IMR-90 (cell line): ENCODE data around the gene PTPRF. TPM values are rescaled to one million over a fixed set of nuclear protein-coding genes. Genes with fewer than 3 reads are reported as not detected.

Experiments
- ATAC-seq: fragments of 200-7000 bp; cut with Tn5 transposase; 2 replicates; pipeline ENCODE4 v1.9.1; 2020; ENCODE audit warnings: low read depth, mild to moderate bottlenecking, moderate library complexity
- BruUV-seq: library from RNA; stranded (reverse); fragments of 400-500 nt; replicated peaks from 2 replicates; lab custom pipeline; 2021; lab: Mats Ljungman, UMichigan
- CTCF ChIA-PET: fragments of 300-600 bp; formaldehyde crosslinking; extraction: SDS; loops from one replicate; lab custom pipeline; 2021; ENCODE audit warnings: antibody characterized with exemption; lab: Yijun Ruan, JAX
- POLR2A ChIA-PET: fragments of 300-600 bp; sonication (Branson Sonifier 250); formaldehyde crosslinking; loops from one replicate; lab custom pipeline; 2022; ENCODE audit warnings: antibody characterized with exemption; ENCODE audit not compliant: unreplicated experiment; lab: Charles Lee
- DNase-seq: peaks from one replicate; pipeline ENCODE4 v3.0.0; 2013
- H2AFZ ChIP-seq: replicated peaks from 2 replicates; pipeline ENCODE3; 2013; ENCODE audit warnings: low read length, mild to moderate bottlenecking; ENCODE audit not compliant: poor library complexity
- H2AK5ac ChIP-seq: 2 replicates; pipeline ENCODE4 v1.6.1; 2013; ENCODE audit warnings: low read depth, low read length, inconsistent platforms
- H2AK9ac ChIP-seq: replicated peaks from 2 replicates; pipeline ENCODE3; 2013; ENCODE audit warnings: mild to moderate bottlenecking, low read depth, low read length, moderate library complexity; ENCODE audit not compliant: poor library complexity
- H2BK120ac ChIP-seq: 2 replicates; pipeline ENCODE4 v1.6.1; 2013; ENCODE audit warnings: low read depth, low read length, inconsistent platforms
- H2BK15ac ChIP-seq: 3 replicates; pipeline ENCODE4 v1.6.1; 2013; ENCODE audit warnings: low read depth, low read length, inconsistent platforms
- H2BK20ac ChIP-seq: 2 replicates; pipeline ENCODE4 v1.6.1; 2013; ENCODE audit warnings: low read depth, mild to moderate bottlenecking, inconsistent platforms, low read length, moderate library complexity
- H2BK5ac ChIP-seq: 2 replicates; pipeline ENCODE4 v1.6.1; 2013; ENCODE audit warnings: mild to moderate bottlenecking, low read depth, low read length, inconsistent platforms; ENCODE audit not compliant: poor library complexity, severe bottlenecking
- H3K14ac ChIP-seq: replicated peaks from 2 replicates; pipeline ENCODE4 v1.6.1; 2013; ENCODE audit warnings: low read depth, low read length, inconsistent platforms
- H3K18ac ChIP-seq: 2 replicates; pipeline ENCODE4 v1.6.1; 2013; ENCODE audit warnings: low read depth, low read length, control low read depth
- H3K23ac ChIP-seq: 2 replicates; pipeline ENCODE4 v1.6.1; 2013; ENCODE audit warnings: low read depth, low read length, inconsistent platforms
- H3K27ac ChIP-seq: 2 replicates; pipeline ENCODE4 v1.5.1; 2013; ENCODE audit warnings: mild to moderate bottlenecking, control low read depth, low read length; ENCODE audit not compliant: insufficient read depth
- H3K27me3 ChIP-seq: 2 replicates; pipeline ENCODE4 v1.6.1; 2013; ENCODE audit warnings: low read length; ENCODE audit not compliant: control insufficient read depth, insufficient read depth
- H3K36me3 ChIP-seq: 2 replicates; pipeline ENCODE4 v1.6.1; 2013; ENCODE audit warnings: low read length, mixed read lengths; ENCODE audit not compliant: control insufficient read depth, insufficient read depth
- H3K4ac ChIP-seq: 2 replicates; pipeline ENCODE4 v1.6.1; 2013; ENCODE audit warnings: low read depth, low read length, inconsistent platforms
- H3K4me1 ChIP-seq: 2 replicates; pipeline ENCODE4 v1.6.1; 2013; ENCODE audit warnings: low read length, mixed read lengths; ENCODE audit not compliant: control insufficient read depth, insufficient read depth
- H3K4me2 ChIP-seq: 2 replicates; pipeline ENCODE4 v1.6.1; 2013; ENCODE audit warnings: low read depth, mild to moderate bottlenecking, control low read depth, low read length, moderate library complexity
- H3K4me3 ChIP-seq: 2 replicates; pipeline ENCODE4 v1.5.1; 2013; ENCODE audit warnings: low read depth, mild to moderate bottlenecking, control low read depth, low read length, moderate library complexity; ENCODE audit not compliant: insufficient read depth
- H3K56ac ChIP-seq: 2 replicates; pipeline ENCODE4 v1.6.1; 2013; ENCODE audit warnings: low read length, inconsistent platforms; ENCODE audit not compliant: insufficient read depth; ENCODE audit errors: extremely low read depth
- H3K79me1 ChIP-seq, 2 experiments: 2 replicates each; pipeline ENCODE4 v1.6.1; 2013; ENCODE audit warnings: low read length in 2 of 2, inconsistent platforms in 1 of 2, low read depth in 1 of 2
- H3K9ac ChIP-seq: 2 replicates; pipeline ENCODE4 v1.6.1; 2013; ENCODE audit warnings: low read depth, low read length, control low read depth
- H3K9me1 ChIP-seq: 2 replicates; pipeline ENCODE4 v1.6.1; 2013; ENCODE audit warnings: low read length, inconsistent platforms; ENCODE audit not compliant: insufficient read depth
- H3K9me3 ChIP-seq: 2 replicates; pipeline ENCODE4 v1.6.1; 2013; ENCODE audit warnings: low read length; ENCODE audit not compliant: control insufficient read depth, insufficient read depth
- H4K20me1 ChIP-seq: 2 replicates; pipeline ENCODE4 v1.6.1; 2013; ENCODE audit warnings: low read length, inconsistent platforms; ENCODE audit not compliant: insufficient read depth
- H4K5ac ChIP-seq: 2 replicates; pipeline ENCODE4 v1.6.1; 2013; ENCODE audit warnings: mild to moderate bottlenecking, low read depth, low read length, control low read depth
- H4K8ac ChIP-seq, 2 experiments: 2 replicates each; pipeline ENCODE4 v1.6.1; 2013; ENCODE audit warnings: low read depth in 2 of 2, low read length in 2 of 2, control low read depth in 1 of 2, inconsistent platforms in 1 of 2
- H4K91ac ChIP-seq: 2 replicates; pipeline ENCODE4 v1.6.1; 2013; ENCODE audit warnings: low read depth, low read length, inconsistent platforms; ENCODE audit not compliant: insufficient read depth
- ELK1 ChIP-seq: fragments of 150-350 bp; IDR thresholded peaks from 2 replicates; pipeline ENCODE4 v1.6.1; 2016; ENCODE audit warnings: low read depth, mild to moderate bottlenecking, low read length, moderate library complexity, borderline replicate concordance
- FOS ChIP-seq: fragments of 150-350 bp; IDR thresholded peaks from 2 replicates; pipeline ENCODE4 v1.6.1; 2016; ENCODE audit warnings: low read depth, low read length
- MAZ ChIP-seq: IDR thresholded peaks from 2 replicates; pipeline ENCODE4 v1.6.1; 2012; ENCODE audit warnings: low read depth, mild to moderate bottlenecking, low read length, improper control_type of control experiment, moderate library complexity, borderline replicate concordance
- POLR2A ChIP-seq: IDR thresholded peaks from 2 replicates; pipeline ENCODE4 v1.6.1; 2012; ENCODE audit warnings: mild to moderate bottlenecking, low read depth, low read length
- RFX5 ChIP-seq: IDR thresholded peaks from 2 replicates; pipeline ENCODE4 v1.8.0; 2012; ENCODE audit warnings: low read depth, mild to moderate bottlenecking, low read length, moderate library complexity
- SMC3 ChIP-seq: fragments of 150-350 bp; IDR thresholded peaks from 2 replicates; pipeline ENCODE4 v1.6.1; 2016; ENCODE audit warnings: low read depth, mild to moderate bottlenecking, antibody characterized with exemption, low read length, moderate library complexity
- WGBS, 2 experiments: methylation state at CpG; one replicate each; pipeline versions ENCODE4 v1.1.5 to v1.1.7; 2013; ENCODE audit warnings: missing lambda C conversion rate in 2 of 2; ENCODE audit not compliant: insufficient read length in 1 of 2; ENCODE audit errors: extremely low coverage in 2 of 2; 5-methylcytosine and 5-hydroxymethylcytosine counted together
- dilution Hi-C: fragments of 300-500 bp; cut with HindIII; formaldehyde crosslinking; loops from one replicate; pipeline ENCODE4 v1.14.3; 2018; ENCODE audit warnings: low sequenced_read_pairs; ENCODE audit not compliant: unreplicated experiment
- in situ Hi-C: fragments of 300-500 bp; cut with MboI; formaldehyde crosslinking; loops from 3 replicates; pipeline ENCODE4 v1.14.3; 2019; ENCODE audit warnings: low sequenced_read_pairs, inconsistent platforms, mixed read lengths
- intact Hi-C: fragments of 100-400 bp; cut with micrococcal nuclease; formaldehyde crosslinking; loops from 2 replicates; pipeline ENCODE4 v1.10.0; 2022
- polyA plus RNA-seq, 3 experiments: library from polyadenylated mRNA; depleted of rRNA; stranded (reverse); fragments of >200 nt; gene quantifications; 2 replicates each; pipeline ENCODE4 v1.2.3, GENCODE V29; 2012; ENCODE audit warnings: low replicate concordance in 1 of 3
- total RNA-seq: library from RNA; depleted of rRNA; stranded (reverse); fragments of >200 nt; gene quantifications from 2 replicates; pipeline ENCODE4 v1.2.3, GENCODE V29; 2012

The PTPRF gene
- total and polyA plus RNA-seq, 2 of the 4 experiments (the other 2 are of a cell fraction): 25.8 to 92.3 TPM

GRCh38 chr1:43577655-43578542 is 47.2 kb downstream of the PTPRF start (continued):
- TF ChIP-seq SMC3: no peak

DNA sequence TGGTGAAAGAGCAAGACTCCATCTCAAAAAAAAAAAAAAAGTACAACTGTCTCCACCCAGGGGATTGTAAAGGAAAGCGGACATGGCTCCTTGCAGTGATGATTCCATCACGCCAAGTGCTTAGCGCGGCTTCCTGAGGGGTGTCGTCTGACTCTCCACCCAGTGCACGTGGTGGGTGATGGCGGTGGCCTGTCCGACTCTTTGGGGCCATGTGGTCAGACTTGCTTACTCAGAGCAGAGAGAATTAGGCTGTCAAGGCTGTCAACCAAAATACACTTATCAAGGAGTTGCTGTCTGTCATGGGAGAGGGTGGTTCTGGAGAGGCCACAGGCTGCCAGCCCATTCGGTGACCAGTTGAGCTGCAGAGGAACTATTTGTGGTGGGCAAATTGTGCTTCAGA is 49.4 kb downstream of the PTPRF start:
- H3K9me1 ChIP-seq: peaks cover 14% of the 10 kb centered on the region
- 94% methylated on average over 7 of the region's 9 CpGs; no CpG with 5 or more reads in 1 of the 2 experiments for WGBS, 2 experiments
- POLR2A ChIA-PET: no interaction called here
- no peak overlapping the region for H2BK120ac ChIP-seq
- H3K4ac ChIP-seq: no peak overlapping the region
- H4K91ac ChIP-seq: no peak overlapping the region
- no peak overlapping the region for H4K5ac ChIP-seq
- H2BK5ac ChIP-seq: no peak overlapping the region
- BruUV-seq: no TSS peak
- H2AK9ac ChIP-seq: peak overlapping the region; percentile 28
- H3K9ac ChIP-seq: no peak overlapping the region
- no peak overlapping the region for H4K8ac ChIP-seq
- TF ChIP-seq POLR2A (no peak), ELK1 (no peak), MAZ (no peak), RFX5 (no peak), FOS (no peak), SMC3 (no peak)
- H4K20me1 ChIP-seq: peaks cover 6% of the 10 kb centered on the region
- peaks cover 7% of the 10 kb centered on the region for H3K4me1 ChIP-seq
- H3K4me2 ChIP-seq: no peak overlapping the region
- no peak overlapping the region for H3K56ac ChIP-seq
- DNase-seq: no peak
- no peak overlapping the region for H2BK15ac ChIP-seq
- no peak overlapping the region for H3K4me3 ChIP-seq
- H3K23ac ChIP-seq: no peak overlapping the region
- H3K36me3 ChIP-seq: peaks cover 25% of the 10 kb centered on the region
- peaks cover 6 to 35% of the 10 kb centered on the region in 2 experiments for H3K79me1 ChIP-seq
- no peak for ATAC-seq
- H3K14ac ChIP-seq: no peak overlapping the region
- H3K27ac ChIP-seq: no peak overlapping the region
- no peak overlapping the region for H3K18ac ChIP-seq
- H2BK20ac ChIP-seq: no peak overlapping the region
- CTCF ChIA-PET: no interaction called here
- intact Hi-C loops: no loop called here
- H2AFZ ChIP-seq: no peak overlapping the region
- in situ Hi-C loops: no loop called here
- H2AK5ac ChIP-seq: no peak overlapping the region
- no peaks in the 10 kb centered on the region for H3K9me3 ChIP-seq
- dilution Hi-C loops: no loop called here
- H3K27me3 ChIP-seq: no peaks in the 10 kb centered on the region
